DMS79 (cell line): ENCODE measurements around the gene ZFP42.
"Not testable (repeated sequence)": the region's sequence is repeated elsewhere in the genome, so short reads cannot be mapped to it uniquely, and the experiment has no call there.

Experiments
- DNase-seq: peaks from one replicate; lab custom pipeline; 2025; lab: John Stamatoyannopoulos, UW

ZFP42 gene

DNA sequence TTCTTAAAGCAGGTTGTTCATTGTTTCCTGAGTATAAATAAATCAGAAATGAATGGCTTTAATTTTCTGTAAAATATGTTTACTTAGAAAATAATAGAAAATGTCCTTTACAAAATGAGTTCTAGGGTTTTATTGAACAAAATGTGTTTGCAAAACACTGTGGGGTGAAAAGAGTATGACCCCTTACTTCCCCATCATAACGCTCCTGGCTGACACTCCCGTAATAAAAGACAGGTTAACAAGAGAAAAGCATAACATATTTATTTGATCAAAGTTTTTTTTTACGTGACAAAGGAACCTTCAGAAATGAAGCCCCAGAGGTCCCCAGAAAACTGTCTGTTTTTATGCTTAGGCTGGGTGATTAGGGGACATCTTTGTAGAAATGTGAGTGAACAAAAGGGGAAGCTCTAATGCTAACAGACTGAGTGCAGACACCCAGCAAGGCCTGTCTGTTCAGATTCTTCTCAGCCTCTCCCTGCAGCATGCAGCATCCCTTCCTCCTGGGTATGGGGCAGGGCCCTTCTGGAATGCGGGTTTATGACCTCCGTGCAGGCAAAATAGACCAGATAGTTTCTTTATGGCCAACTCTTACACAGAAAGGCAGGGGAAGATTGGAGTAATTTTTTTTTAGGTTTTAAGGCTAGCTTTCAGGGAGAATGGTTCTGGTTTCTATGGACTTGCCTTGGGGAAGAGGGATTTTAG, 26.1 kb downstream of the ZFP42 start:
- no peak for DNase-seq

DNA sequence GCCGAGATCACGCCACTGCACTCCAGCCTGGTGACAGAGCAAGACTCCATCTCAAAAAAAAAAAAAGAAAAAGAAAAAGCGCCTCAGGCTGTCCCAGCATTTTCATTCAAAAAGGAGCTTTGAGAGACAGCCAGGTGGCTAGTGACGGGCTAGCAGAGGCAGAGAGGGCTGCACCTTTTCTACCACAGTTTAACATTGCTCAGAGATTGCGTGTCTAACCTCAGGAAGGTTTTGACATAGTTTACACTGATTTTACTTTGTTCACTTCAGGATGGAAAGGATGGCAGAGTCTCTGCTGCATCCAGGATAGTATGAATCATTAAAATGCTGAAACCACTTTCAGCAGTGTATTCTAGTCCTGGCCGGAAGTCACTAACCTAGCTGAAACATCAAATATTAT, 28.1 kb downstream of the ZFP42 start:
- no peak for DNase-seq

DNA sequence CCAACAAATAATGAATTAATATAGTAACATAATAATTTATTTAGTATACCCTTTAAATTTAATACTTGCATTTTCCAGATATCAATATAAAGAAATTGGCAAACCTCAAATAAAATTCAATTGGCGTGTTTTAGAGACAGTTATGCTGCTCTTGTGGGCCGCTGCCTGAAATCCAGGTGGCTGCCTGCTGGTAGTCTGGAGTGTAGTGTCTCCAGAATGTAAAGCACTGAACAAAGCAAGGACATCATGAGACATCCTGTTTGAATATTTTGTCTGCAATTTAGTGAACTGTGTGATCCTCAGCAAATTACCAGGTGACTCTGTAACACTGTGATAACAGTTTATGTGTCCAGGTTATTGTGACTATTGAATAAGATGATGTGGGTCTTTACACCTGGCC, 29.9 kb downstream of the ZFP42 start:
- no peak for DNase-seq

DNA sequence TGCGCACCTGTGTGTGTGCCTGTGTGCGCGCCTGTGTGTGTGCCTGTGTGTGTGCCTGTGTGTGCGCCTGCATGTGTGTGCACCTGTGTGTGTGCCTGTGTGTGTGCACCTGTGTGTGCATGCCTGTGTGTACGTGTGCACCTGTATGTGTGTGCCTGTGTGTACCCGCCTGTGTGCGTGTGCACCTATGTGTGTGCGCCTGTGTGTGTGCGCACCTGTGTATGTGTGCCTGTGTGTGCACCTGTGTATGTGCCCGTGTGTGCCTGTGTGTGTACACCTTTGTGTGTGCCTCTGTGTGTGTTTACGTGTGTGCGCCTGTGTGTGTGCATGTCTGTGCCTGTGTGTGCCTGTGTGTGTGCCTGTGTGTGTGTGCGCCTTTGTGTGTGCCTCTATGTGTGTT, 33.5 kb downstream of the ZFP42 start:
- no peak for DNase-seq

DNA sequence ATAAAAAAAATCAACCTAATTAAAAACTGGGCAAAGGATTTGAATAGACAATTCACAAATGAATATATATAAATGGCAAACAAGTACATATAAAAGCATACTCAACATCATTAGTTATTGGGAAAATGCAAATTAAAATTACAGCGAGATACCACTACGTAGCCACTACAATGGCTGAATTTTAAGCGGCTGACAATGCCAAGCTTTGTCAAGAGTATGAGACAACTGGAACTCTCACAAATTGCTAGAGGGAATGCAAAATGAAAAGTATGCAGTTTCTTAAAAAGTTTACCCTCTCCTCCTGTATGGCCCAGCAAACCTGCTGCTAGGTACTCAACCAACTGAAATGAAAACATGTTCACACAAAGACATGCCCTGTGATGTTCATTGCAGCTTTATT, 34.8 kb downstream of the ZFP42 start:
- no peak for DNase-seq

DNA sequence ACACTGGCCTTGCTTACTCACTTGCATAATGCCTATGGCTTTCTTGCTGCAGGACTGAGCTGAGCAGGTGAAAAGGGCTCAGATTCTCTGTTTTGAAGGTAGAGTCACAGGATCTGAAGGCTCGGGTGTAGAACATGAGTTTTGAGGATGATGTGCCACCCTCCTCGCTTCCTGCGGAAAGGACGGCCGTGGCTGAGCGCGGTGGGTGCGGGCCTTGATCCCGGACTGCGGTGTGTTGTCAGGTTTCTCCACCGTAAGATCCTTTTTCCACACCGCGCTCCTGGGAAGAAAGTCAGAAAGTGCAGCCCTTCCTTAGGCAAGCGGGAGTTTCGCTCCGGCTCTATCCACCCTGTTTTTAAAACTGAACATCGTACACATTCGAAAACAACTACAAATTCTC, 36.2 kb downstream of the ZFP42 start:
- no peak for DNase-seq

DNA sequence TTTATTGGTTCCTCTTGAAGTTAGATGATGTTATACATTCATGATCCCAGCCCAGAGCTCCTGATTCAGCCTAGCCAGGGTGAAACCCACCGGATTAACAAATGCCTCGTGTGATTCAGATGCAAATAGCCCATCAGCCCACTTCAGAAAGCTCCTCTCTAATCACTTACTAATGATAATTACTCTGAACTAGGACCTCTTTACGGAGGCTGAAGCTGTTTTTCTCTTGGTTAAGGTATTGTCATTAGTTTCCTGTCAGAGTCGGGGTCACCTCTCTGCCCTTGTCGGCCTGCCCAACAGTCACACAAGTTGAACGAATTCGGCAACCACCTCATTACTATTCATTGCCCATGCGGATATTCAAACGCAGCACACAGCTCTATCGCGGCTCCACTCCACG, 36.6 kb downstream of the ZFP42 start:
- no peak for DNase-seq

DNA sequence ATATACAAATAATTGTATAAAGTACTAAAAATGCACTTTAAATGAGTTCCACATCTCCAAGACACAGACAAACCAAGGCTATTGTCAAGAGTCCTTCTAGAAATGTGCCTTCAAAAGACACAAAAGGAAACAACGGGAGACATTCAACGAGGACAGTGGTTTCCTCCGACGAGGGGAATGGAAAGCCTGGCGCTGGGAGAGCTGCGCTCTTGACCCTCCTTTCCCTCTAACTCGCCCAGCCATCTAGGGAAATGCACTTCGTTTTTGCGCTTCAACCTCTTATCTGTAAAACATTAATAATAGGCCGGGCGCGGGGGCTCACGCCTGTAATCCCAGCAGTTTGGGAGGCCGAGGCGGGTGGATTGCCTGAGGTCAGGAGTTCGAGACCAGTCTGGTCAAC, 37.0 kb downstream of the ZFP42 start:
- DNase-seq = no peak

DNA sequence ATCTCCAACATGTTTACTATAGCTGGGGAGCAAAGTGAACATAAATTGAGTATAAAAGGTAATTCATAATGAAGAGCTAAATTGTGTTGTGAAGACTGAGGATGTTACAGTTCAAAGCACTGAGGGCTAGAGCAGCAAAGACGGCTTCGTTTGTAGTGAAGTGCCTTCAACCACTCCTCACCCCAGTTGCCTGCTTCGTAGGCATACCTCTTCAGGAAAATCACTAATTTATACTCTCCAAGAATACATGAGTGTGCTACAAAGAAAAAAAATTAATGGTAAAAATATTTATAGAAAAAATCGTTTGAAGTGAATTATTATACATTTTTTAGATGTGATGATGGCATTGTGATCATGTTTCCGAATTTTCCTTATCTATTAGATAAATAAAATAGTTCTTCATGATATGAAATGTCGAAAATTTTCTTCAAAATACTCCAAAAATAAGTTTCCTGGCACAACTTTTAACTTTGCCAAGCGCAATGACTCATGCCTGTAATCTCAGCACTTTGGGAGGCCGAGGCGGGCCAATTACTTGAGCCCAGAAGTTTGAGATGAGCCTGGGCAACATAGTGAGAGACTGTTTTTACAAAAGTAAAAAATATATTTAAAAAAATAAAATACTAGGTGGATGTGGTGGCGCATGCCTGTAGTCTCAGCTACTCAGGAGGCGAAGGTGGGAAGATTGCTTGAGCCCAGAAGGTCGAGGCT, 41.6 kb downstream of the ZFP42 start:
- no peak for DNase-seq

DNA sequence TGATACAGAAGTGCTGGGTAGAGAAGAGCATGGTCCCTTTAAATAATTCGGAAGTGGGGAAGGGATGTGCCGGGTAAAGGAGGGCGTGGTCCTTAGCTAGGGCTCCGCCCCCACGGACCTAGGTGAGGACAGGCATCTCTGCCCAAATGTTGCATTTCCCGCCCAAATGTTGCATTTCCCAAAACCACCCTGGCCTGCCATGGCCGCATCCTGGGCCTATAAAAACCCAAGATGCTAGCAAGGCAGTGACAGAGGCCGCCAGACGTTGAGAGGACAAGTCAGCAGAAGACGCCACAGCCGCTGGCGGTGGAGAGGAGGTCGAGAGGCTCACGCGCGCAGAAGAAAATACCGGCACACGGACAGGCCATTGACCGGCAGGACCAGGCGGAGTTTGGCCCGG, 46.1 kb downstream of the ZFP42 start:
- DNase-seq = no peak

DNA sequence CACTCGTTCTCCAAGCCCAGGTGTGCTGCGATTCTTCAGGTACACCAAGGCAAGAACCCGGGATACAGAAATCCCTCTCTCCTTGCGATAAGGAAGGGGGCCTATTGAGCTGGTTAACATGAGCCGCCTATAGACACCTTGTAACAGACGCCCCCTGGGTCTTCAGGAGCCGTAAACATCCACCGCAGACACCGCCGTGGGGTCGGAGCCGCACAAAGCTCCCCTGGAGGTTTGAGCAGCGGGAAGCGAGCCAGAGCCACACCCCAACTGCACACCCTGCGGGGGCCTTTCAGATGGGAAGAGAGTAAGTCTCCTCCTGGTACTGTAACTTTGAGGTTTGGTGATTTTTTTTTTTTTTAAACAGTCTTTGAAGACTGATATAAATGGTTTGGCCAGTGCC, 46.6 kb downstream of the ZFP42 start:
- DNase-seq = no peak

DNA sequence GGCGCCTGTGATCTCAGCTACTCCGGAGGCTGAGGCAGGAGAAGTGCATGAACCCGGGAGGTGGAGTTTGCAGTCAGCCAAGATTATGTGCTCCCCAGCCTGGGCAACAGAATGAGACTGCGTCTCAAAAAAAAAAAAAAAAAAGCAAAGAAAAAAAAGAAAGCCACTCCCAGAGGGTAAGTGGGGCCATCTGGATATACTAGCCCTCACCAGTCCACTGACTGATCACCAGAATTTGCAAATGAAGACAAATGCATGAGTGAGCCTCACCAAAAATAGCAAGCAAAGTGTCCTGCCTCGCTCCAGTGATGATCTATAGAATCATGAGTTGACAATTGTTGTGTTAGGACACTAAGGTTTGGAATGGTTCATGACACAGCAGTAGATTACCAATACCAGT, 47.6 kb downstream of the ZFP42 start:
- no peak for DNase-seq

DNA sequence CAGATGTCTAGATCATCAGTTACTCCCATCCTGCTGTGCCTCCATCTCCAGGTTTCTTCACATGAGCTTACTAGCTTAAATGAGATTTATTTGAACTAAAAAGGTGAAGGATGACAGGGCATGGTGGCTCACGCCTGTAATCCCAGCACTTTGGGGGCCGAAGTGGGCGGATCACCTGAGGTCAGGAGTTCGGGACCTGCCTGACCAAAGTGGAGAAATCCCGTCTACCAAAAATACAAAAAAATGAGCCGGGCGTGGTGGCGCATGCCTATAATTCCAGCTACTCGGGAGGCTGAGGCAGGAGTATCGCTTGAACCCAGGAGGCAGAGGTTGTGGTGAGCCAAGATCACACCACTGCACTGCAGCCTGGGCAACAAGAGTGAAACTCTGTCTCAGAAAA, 49.9 kb downstream of the ZFP42 start:
- not testable (repeated sequence) for DNase-seq

DNA sequence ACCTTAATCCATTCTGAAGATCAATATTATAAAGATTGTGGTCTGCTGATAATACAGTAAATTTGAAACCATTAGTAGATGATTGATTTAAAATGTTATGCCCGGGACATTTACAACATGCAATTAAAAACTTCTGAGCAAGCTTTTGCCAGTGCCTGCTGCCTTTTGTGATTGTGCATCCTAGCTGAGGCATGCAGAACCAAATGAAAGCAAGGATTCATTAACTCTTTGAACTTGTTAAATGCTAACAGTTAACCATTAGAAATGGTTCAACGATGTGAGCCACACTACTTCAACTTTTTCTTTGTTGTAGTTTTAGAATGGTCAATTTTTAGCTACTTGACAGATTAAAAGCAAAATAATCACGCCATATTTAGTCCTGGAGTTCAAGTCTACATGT, 51.1 kb downstream of the ZFP42 start:
- DNase-seq = no peak

DNA sequence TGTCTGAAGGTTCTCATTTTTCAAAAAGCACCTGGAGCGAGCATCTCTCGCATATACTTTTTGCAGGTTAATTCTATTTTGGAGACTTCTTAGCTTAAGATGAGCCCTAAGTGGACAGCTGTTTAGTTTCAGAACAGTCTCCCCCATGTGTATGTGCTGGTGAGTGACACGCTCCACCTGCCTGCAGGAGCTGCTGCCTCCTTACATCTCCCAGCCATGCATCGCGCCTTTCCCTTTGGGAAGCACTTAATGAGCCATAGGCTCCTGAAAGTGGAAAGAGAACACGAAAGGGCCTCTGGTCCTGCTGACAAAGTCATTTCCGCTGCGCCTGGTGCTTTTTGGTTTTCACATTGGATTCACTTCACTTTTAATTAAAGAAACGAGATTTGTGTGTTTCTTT, 57.7 kb downstream of the ZFP42 start:
- no peak for DNase-seq
